Stimulated activated CD4-positive, alpha-beta T cell treated with anti-CD3 and anti-CD28 coated beads, Interleukin-1b, Interleukin-23, amount 100 ng/mL, for 24 hours (primary cell): Measurements from ENCODE around the gene BMX.

Experiments used
- DNase-seq, 4 experiments: peaks; one replicate each; pipeline ENCODE4 v3.0.0-alpha.2; 2020; ENCODE audit warnings: low read depth in 4 of 4, low spot score in 1 of 4

BMX gene

GRCh38 chrX:15500497-15500966, at the start of gene BMX:
Gene BMX (plus strand): TSS chrX:15500807. CDS start chrX:15508354, 7,547 bp downstream.
- no peak for DNase-seq

GRCh38 chrX:15451913-15452312, 48.7 kb upstream of the BMX start:
- no peak for DNase-seq

- DNase-seq = no peak
Measured at GRCh38 chrX:15464704-15465103, 35.9 kb upstream of the BMX start.

GRCh38 chrX:15465347-15465746, 35.3 kb upstream of the BMX start:
- DNase-seq = no peak

GRCh38 chrX:15465896-15466651, 34.5 kb upstream of the BMX start:
- no peak for DNase-seq

GRCh38 chrX:15468036-15468435, 32.6 kb upstream of the BMX start:
- no peak for DNase-seq

GRCh38 chrX:15469613-15470012, 31.0 kb upstream of the BMX start:
- no peak for DNase-seq

GRCh38 chrX:15471028-15471427, 29.6 kb upstream of the BMX start:
- DNase-seq = peak in 3 of 4 experiments; percentile 21 to 33 (median 26)

- DNase-seq = no peak
Measured at GRCh38 chrX:15472531-15472930, 28.1 kb upstream of the BMX start.

- DNase-seq = no peak
Measured at GRCh38 chrX:15474028-15474427, 26.6 kb upstream of the BMX start.

GRCh38 chrX:15475021-15475420, 25.6 kb upstream of the BMX start:
- DNase-seq = no peak

GRCh38 chrX:15475486-15475885, 25.1 kb upstream of the BMX start:
- no peak for DNase-seq

GRCh38 chrX:15483891-15484290, 16.7 kb upstream of the BMX start:
- no peak for DNase-seq

- no peak for DNase-seq
Measured at GRCh38 chrX:15492469-15492868, 8.1 kb upstream of the BMX start.

- DNase-seq = peak in 3 of 4 experiments; percentile 14 to 35 (median 31)
Measured at GRCh38 chrX:15493118-15493962, 7.3 kb upstream of the BMX start, which contains the start of gene PIR. Gene PIR (minus strand): TSS chrX:15493333. CDS start chrX:15491257, 2,076 bp downstream.

- DNase-seq = no peak
Measured at GRCh38 chrX:15495801-15496200, 4.8 kb upstream of the BMX start.

GRCh38 chrX:15496824-15497223, 3.8 kb upstream of the BMX start:
- no peak for DNase-seq

GRCh38 chrX:15497865-15498264, 2.7 kb upstream of the BMX start:
- DNase-seq = peak in 3 of 4 experiments; percentile 2 to 28 (median 8)

GRCh38 chrX:15498741-15499140, 1.9 kb upstream of the BMX start:
- DNase-seq = no peak

GRCh38 chrX:15499976-15500375, 631 bp upstream of the BMX start:
- no peak for DNase-seq

GRCh38 chrX:15501506-15501905, 899 bp downstream of the BMX start:
- no peak for DNase-seq

GRCh38 chrX:15504661-15505060, 4.1 kb downstream of the BMX start:
- DNase-seq = no peak
